IMR-90 (cell line): Measurements from ENCODE around the gene STX1B. TPM values are rescaled to one million over a fixed set of nuclear protein-coding genes. Genes with fewer than 3 reads are reported as not detected.

Experiments
- ATAC-seq: fragments of 200-7000 bp; cut with Tn5 transposase; 2 replicates; pipeline ENCODE4 v1.9.1; 2020; ENCODE audit warnings: low read depth, mild to moderate bottlenecking, moderate library complexity
- BruUV-seq: library from RNA; stranded (reverse); fragments of 400-500 nt; replicated peaks from 2 replicates; lab custom pipeline; 2021; lab: Mats Ljungman, UMichigan
- CTCF ChIA-PET: fragments of 300-600 bp; formaldehyde crosslinking; extraction: SDS; loops from one replicate; lab custom pipeline; 2021; ENCODE audit warnings: antibody characterized with exemption; lab: Yijun Ruan, JAX
- POLR2A ChIA-PET: fragments of 300-600 bp; sonication (Branson Sonifier 250); formaldehyde crosslinking; loops from one replicate; lab custom pipeline; 2022; ENCODE audit warnings: antibody characterized with exemption; ENCODE audit not compliant: unreplicated experiment; lab: Charles Lee
- DNase-seq: peaks from one replicate; pipeline ENCODE4 v3.0.0; 2013
- H2AFZ ChIP-seq: replicated peaks from 2 replicates; pipeline ENCODE3; 2013; ENCODE audit warnings: low read length, mild to moderate bottlenecking; ENCODE audit not compliant: poor library complexity
- H2AK5ac ChIP-seq: 2 replicates; pipeline ENCODE4 v1.6.1; 2013; ENCODE audit warnings: low read depth, low read length, inconsistent platforms
- H2AK9ac ChIP-seq: replicated peaks from 2 replicates; pipeline ENCODE3; 2013; ENCODE audit warnings: mild to moderate bottlenecking, low read depth, low read length, moderate library complexity; ENCODE audit not compliant: poor library complexity
- H2BK120ac ChIP-seq: 2 replicates; pipeline ENCODE4 v1.6.1; 2013; ENCODE audit warnings: low read depth, low read length, inconsistent platforms
- H2BK15ac ChIP-seq: 3 replicates; pipeline ENCODE4 v1.6.1; 2013; ENCODE audit warnings: low read depth, low read length, inconsistent platforms
- H2BK20ac ChIP-seq: 2 replicates; pipeline ENCODE4 v1.6.1; 2013; ENCODE audit warnings: low read depth, mild to moderate bottlenecking, inconsistent platforms, low read length, moderate library complexity
- H2BK5ac ChIP-seq: 2 replicates; pipeline ENCODE4 v1.6.1; 2013; ENCODE audit warnings: mild to moderate bottlenecking, low read depth, low read length, inconsistent platforms; ENCODE audit not compliant: poor library complexity, severe bottlenecking
- H3K14ac ChIP-seq: replicated peaks from 2 replicates; pipeline ENCODE4 v1.6.1; 2013; ENCODE audit warnings: low read depth, low read length, inconsistent platforms
- H3K18ac ChIP-seq: 2 replicates; pipeline ENCODE4 v1.6.1; 2013; ENCODE audit warnings: low read depth, low read length, control low read depth
- H3K23ac ChIP-seq: 2 replicates; pipeline ENCODE4 v1.6.1; 2013; ENCODE audit warnings: low read depth, low read length, inconsistent platforms
- H3K27ac ChIP-seq: 2 replicates; pipeline ENCODE4 v1.5.1; 2013; ENCODE audit warnings: mild to moderate bottlenecking, control low read depth, low read length; ENCODE audit not compliant: insufficient read depth
- H3K27me3 ChIP-seq: 2 replicates; pipeline ENCODE4 v1.6.1; 2013; ENCODE audit warnings: low read length; ENCODE audit not compliant: control insufficient read depth, insufficient read depth
- H3K36me3 ChIP-seq: 2 replicates; pipeline ENCODE4 v1.6.1; 2013; ENCODE audit warnings: low read length, mixed read lengths; ENCODE audit not compliant: control insufficient read depth, insufficient read depth
- H3K4ac ChIP-seq: 2 replicates; pipeline ENCODE4 v1.6.1; 2013; ENCODE audit warnings: low read depth, low read length, inconsistent platforms
- H3K4me1 ChIP-seq: 2 replicates; pipeline ENCODE4 v1.6.1; 2013; ENCODE audit warnings: low read length, mixed read lengths; ENCODE audit not compliant: control insufficient read depth, insufficient read depth
- H3K4me2 ChIP-seq: 2 replicates; pipeline ENCODE4 v1.6.1; 2013; ENCODE audit warnings: low read depth, mild to moderate bottlenecking, control low read depth, low read length, moderate library complexity
- H3K4me3 ChIP-seq: 2 replicates; pipeline ENCODE4 v1.5.1; 2013; ENCODE audit warnings: low read depth, mild to moderate bottlenecking, control low read depth, low read length, moderate library complexity; ENCODE audit not compliant: insufficient read depth
- H3K56ac ChIP-seq: 2 replicates; pipeline ENCODE4 v1.6.1; 2013; ENCODE audit warnings: low read length, inconsistent platforms; ENCODE audit not compliant: insufficient read depth; ENCODE audit errors: extremely low read depth
- H3K79me1 ChIP-seq, 2 experiments: 2 replicates each; pipeline ENCODE4 v1.6.1; 2013; ENCODE audit warnings: low read length in 2 of 2, inconsistent platforms in 1 of 2, low read depth in 1 of 2
- H3K9ac ChIP-seq: 2 replicates; pipeline ENCODE4 v1.6.1; 2013; ENCODE audit warnings: low read depth, low read length, control low read depth
- H3K9me1 ChIP-seq: 2 replicates; pipeline ENCODE4 v1.6.1; 2013; ENCODE audit warnings: low read length, inconsistent platforms; ENCODE audit not compliant: insufficient read depth
- H3K9me3 ChIP-seq: 2 replicates; pipeline ENCODE4 v1.6.1; 2013; ENCODE audit warnings: low read length; ENCODE audit not compliant: control insufficient read depth, insufficient read depth
- H4K20me1 ChIP-seq: 2 replicates; pipeline ENCODE4 v1.6.1; 2013; ENCODE audit warnings: low read length, inconsistent platforms; ENCODE audit not compliant: insufficient read depth
- H4K5ac ChIP-seq: 2 replicates; pipeline ENCODE4 v1.6.1; 2013; ENCODE audit warnings: mild to moderate bottlenecking, low read depth, low read length, control low read depth
- H4K8ac ChIP-seq, 2 experiments: 2 replicates each; pipeline ENCODE4 v1.6.1; 2013; ENCODE audit warnings: low read depth in 2 of 2, low read length in 2 of 2, control low read depth in 1 of 2, inconsistent platforms in 1 of 2
- H4K91ac ChIP-seq: 2 replicates; pipeline ENCODE4 v1.6.1; 2013; ENCODE audit warnings: low read depth, low read length, inconsistent platforms; ENCODE audit not compliant: insufficient read depth
- CEBPB ChIP-seq: IDR thresholded peaks from 2 replicates; pipeline ENCODE4 v1.6.1; 2012; ENCODE audit warnings: low read depth, low read length, improper control_type of control experiment
- CHD1 ChIP-seq: IDR thresholded peaks from 2 replicates; pipeline ENCODE4 v1.6.1; 2012; ENCODE audit warnings: low read depth, low read length, improper control_type of control experiment
- MAFK ChIP-seq: IDR thresholded peaks from 2 replicates; pipeline ENCODE4 v1.6.1; 2012; ENCODE audit warnings: low read depth, low read length, improper control_type of control experiment
- MAZ ChIP-seq: IDR thresholded peaks from 2 replicates; pipeline ENCODE4 v1.6.1; 2012; ENCODE audit warnings: low read depth, mild to moderate bottlenecking, low read length, improper control_type of control experiment, moderate library complexity, borderline replicate concordance
- MXI1 ChIP-seq: IDR thresholded peaks from 2 replicates; pipeline ENCODE4 v1.6.1; 2012; ENCODE audit warnings: low read depth, mild to moderate bottlenecking, low read length, moderate library complexity, borderline replicate concordance
- NFE2L2 ChIP-seq: fragments of 150-350 bp; IDR thresholded peaks from 2 replicates; pipeline ENCODE4 v1.6.1; 2016; ENCODE audit warnings: low read depth, mild to moderate bottlenecking, low read length
- POLR2A ChIP-seq: IDR thresholded peaks from 2 replicates; pipeline ENCODE4 v1.6.1; 2012; ENCODE audit warnings: mild to moderate bottlenecking, low read depth, low read length
- RAD21 ChIP-seq: IDR thresholded peaks from 2 replicates; pipeline ENCODE4 v1.6.1; 2012; ENCODE audit warnings: low read length, improper control_type of control experiment
- RCOR1 ChIP-seq: IDR thresholded peaks from 2 replicates; pipeline ENCODE4 v1.6.1; 2012; ENCODE audit warnings: mild to moderate bottlenecking, low read length, improper control_type of control experiment; ENCODE audit not compliant: insufficient replicate concordance
- RFX5 ChIP-seq: IDR thresholded peaks from 2 replicates; pipeline ENCODE4 v1.8.0; 2012; ENCODE audit warnings: low read depth, mild to moderate bottlenecking, low read length, moderate library complexity
- WGBS, 2 experiments: methylation state at CpG; one replicate each; pipeline versions ENCODE4 v1.1.5 to v1.1.7; 2013; ENCODE audit warnings: missing lambda C conversion rate in 2 of 2; ENCODE audit not compliant: insufficient read length in 1 of 2; ENCODE audit errors: extremely low coverage in 2 of 2; 5-methylcytosine and 5-hydroxymethylcytosine counted together
- dilution Hi-C: fragments of 300-500 bp; cut with HindIII; formaldehyde crosslinking; loops from one replicate; pipeline ENCODE4 v1.14.3; 2018; ENCODE audit warnings: low sequenced_read_pairs; ENCODE audit not compliant: unreplicated experiment
- in situ Hi-C: fragments of 300-500 bp; cut with MboI; formaldehyde crosslinking; loops from 3 replicates; pipeline ENCODE4 v1.14.3; 2019; ENCODE audit warnings: low sequenced_read_pairs, inconsistent platforms, mixed read lengths
- intact Hi-C: fragments of 100-400 bp; cut with micrococcal nuclease; formaldehyde crosslinking; loops from 2 replicates; pipeline ENCODE4 v1.10.0; 2022
- polyA plus RNA-seq, 3 experiments: library from polyadenylated mRNA; depleted of rRNA; stranded (reverse); fragments of >200 nt; gene quantifications; 2 replicates each; pipeline ENCODE4 v1.2.3, GENCODE V29; 2012; ENCODE audit warnings: low replicate concordance in 1 of 3
- total RNA-seq: library from RNA; depleted of rRNA; stranded (reverse); fragments of >200 nt; gene quantifications from 2 replicates; pipeline ENCODE4 v1.2.3, GENCODE V29; 2012
- TF ChIP-seq, protein P1 (sequence below): fragments of 150-350 bp; IDR thresholded peaks from 2 replicates; pipeline ENCODE4 v1.6.1; 2016; ENCODE audit warnings: low read depth, mild to moderate bottlenecking, low read length, moderate library complexity, borderline replicate concordance
- TF ChIP-seq, protein P2 (sequence below): fragments of 150-350 bp; IDR thresholded peaks from 2 replicates; pipeline ENCODE4 v1.6.1; 2017; ENCODE audit warnings: mild to moderate bottlenecking, antibody characterized with exemption, low read length, low read depth

Gene STX1B
- total and polyA plus RNA-seq, 2 of the 4 experiments (the other 2 are of a cell fraction) = 3.9 to 14.9 TPM

DNA sequence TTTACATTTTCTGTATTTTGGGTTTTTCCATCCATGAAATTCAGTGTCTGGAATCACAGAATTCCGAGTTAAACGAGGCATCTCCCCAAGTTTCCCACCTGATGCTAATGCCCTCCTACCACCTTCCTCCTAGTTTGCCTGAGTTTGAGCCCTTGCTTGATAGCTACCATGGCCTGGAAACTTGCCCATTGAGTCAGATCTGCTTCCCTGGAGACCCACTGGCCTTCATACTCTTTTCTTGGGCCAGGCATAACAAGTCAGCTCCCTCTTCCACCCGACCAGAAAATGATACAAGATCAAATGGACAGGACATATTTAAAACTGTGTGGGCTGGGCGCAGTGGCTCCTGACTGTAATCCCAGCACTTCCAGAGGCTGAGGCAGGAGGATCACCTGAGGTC is 42.6 kb downstream of the STX1B start:
- BruUV-seq = no TSS peak
- no peaks in the 10 kb centered on the region for H3K9me1 ChIP-seq
- H3K27me3 ChIP-seq = no peaks in the 10 kb centered on the region
- H3K4me1 ChIP-seq = peaks cover under 1% of the 10 kb centered on the region; the same call in 1 of the 2 replicates
- no peak overlapping the region for H3K27ac ChIP-seq
- CTCF ChIA-PET = no interaction called here
- peaks cover 0 to 8% of the 10 kb centered on the region in 2 experiments; a peak in 2 of 4 replicates for H3K79me1 ChIP-seq
- H3K9ac ChIP-seq = no peak overlapping the region
- WGBS, 2 experiments = 94% methylated on average over 2 of the region's 4 CpGs; no CpG with 5 or more reads in 1 of the 2 experiments
- no peak overlapping the region for H2BK20ac ChIP-seq
- intact Hi-C loops = no loop called here
- H2BK15ac ChIP-seq = no peak overlapping the region
- ATAC-seq = no peak
- H4K20me1 ChIP-seq = peaks cover 5% of the 10 kb centered on the region; the same call in 1 of the 2 replicates
- H3K4me2 ChIP-seq = no peak overlapping the region
- no peaks in the 10 kb centered on the region for H3K9me3 ChIP-seq
- dilution Hi-C loops = no loop called here
- H4K5ac ChIP-seq = no peak overlapping the region
- H3K23ac ChIP-seq = no peak overlapping the region
- no peak overlapping the region for H4K8ac ChIP-seq
- no peak overlapping the region for H2BK5ac ChIP-seq
- no peak for DNase-seq
- in situ Hi-C loops = no loop called here
- peaks cover 68% of the 10 kb centered on the region for H3K36me3 ChIP-seq
- POLR2A ChIA-PET = no interaction called here
- no peak overlapping the region for H2AFZ ChIP-seq
- no peak overlapping the region for H3K56ac ChIP-seq
- H4K91ac ChIP-seq = no peak overlapping the region
- H3K14ac ChIP-seq = no peak overlapping the region
- TF ChIP-seq CHD1 = no peak
- TF ChIP-seq RCOR1 = no peak
- TF ChIP-seq MAZ = no peak
- no peak for TF ChIP-seq POLR2A
- no peak for TF ChIP-seq MXI1
- TF ChIP-seq NFE2L2 = no peak
- TF ChIP-seq, protein P1, sequence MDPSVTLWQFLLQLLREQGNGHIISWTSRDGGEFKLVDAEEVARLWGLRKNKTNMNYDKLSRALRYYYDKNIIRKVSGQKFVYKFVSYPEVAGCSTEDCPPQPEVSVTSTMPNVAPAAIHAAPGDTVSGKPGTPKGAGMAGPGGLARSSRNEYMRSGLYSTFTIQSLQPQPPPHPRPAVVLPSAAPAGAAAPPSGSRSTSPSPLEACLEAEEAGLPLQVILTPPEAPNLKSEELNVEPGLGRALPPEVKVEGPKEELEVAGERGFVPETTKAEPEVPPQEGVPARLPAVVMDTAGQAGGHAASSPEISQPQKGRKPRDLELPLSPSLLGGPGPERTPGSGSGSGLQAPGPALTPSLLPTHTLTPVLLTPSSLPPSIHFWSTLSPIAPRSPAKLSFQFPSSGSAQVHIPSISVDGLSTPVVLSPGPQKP = no peak
- TF ChIP-seq, protein P2, sequence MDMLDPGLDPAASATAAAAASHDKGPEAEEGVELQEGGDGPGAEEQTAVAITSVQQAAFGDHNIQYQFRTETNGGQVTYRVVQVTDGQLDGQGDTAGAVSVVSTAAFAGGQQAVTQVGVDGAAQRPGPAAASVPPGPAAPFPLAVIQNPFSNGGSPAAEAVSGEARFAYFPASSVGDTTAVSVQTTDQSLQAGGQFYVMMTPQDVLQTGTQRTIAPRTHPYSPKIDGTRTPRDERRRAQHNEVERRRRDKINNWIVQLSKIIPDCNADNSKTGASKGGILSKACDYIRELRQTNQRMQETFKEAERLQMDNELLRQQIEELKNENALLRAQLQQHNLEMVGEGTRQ = no peak
- no peak for TF ChIP-seq RAD21
- no peak for TF ChIP-seq CEBPB
- TF ChIP-seq RFX5 = no peak
- TF ChIP-seq MAFK = no peak
- no peak overlapping the region for H3K4me3 ChIP-seq
- H3K18ac ChIP-seq = no peak overlapping the region
- H2AK9ac ChIP-seq = no peak overlapping the region
- H3K4ac ChIP-seq = no peak overlapping the region
- no peak overlapping the region for H2AK5ac ChIP-seq
- H2BK120ac ChIP-seq = no peak overlapping the region
